ENCODE measurements around the gene CFAP77.

CFAP77 gene

DNA sequence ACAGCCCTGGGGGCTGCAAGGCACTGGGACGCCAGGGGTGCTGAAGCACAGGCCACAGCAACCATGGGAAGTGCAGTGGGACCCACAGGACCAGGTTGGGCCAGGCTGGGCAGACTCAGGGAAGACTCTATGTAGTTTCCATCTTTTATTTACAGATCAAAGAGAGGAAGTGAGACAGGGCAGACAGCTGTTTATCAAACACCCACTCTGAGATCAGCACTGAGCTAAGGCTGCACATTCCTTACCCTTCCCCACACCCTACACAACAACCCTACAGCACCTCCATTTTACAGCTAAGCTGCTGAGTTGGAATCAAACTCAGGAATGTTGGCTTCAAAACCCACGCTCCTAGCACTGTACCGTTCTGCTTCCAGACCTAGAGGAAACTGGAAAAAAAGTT lies 192.2 kb downstream of the CFAP77 start:
- Histone ChIP-seq H3K27ac (replicated peaks) (no peak overlapping the region), H3K27me3 (ENCODE audit: insufficient read depth, poor library complexity, severe bottlenecking) (no peaks in the 10 kb centered on the region), H3K4me3 (replicated peaks; ENCODE audit: insufficient read depth, low read length) (no peak overlapping the region)
- no peak for DNase-seq (ENCODE audit: low read depth in 1 of 2, low spot score in 1 of 2)
- TF ChIP-seq GABPA (IDR thresholded peaks at IDR 0.05; ENCODE audit: low read depth) (no peak), POLR2AphosphoS5 (IDR thresholded peaks at IDR 0.05; ENCODE audit: low read depth) (no peak), SPI1 (IDR thresholded peaks at IDR 0.05; ENCODE audit: borderline replicate concordance, low read depth) (no peak)
- TF ChIP-seq, protein P1, sequence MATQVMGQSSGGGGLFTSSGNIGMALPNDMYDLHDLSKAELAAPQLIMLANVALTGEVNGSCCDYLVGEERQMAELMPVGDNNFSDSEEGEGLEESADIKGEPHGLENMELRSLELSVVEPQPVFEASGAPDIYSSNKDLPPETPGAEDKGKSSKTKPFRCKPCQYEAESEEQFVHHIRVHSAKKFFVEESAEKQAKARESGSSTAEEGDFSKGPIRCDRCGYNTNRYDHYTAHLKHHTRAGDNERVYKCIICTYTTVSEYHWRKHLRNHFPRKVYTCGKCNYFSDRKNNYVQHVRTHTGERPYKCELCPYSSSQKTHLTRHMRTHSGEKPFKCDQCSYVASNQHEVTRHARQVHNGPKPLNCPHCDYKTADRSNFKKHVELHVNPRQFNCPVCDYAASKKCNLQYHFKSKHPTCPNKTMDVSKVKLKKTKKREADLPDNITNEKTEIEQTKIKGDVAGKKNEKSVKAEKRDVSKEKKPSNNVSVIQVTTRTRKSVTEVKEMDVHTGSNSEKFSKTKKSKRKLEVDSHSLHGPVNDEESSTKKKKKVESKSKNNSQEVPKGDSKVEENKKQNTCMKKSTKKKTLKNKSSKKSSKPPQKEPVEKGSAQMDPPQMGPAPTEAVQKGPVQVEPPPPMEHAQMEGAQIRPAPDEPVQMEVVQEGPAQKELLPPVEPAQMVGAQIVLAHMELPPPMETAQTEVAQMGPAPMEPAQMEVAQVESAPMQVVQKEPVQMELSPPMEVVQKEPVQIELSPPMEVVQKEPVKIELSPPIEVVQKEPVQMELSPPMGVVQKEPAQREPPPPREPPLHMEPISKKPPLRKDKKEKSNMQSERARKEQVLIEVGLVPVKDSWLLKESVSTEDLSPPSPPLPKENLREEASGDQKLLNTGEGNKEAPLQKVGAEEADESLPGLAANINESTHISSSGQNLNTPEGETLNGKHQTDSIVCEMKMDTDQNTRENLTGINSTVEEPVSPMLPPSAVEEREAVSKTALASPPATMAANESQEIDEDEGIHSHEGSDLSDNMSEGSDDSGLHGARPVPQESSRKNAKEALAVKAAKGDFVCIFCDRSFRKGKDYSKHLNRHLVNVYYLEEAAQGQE (IDR thresholded peaks at IDR 0.05; ENCODE audit: insufficient replicate concordance, low read depth): no peak
- TF ChIP-seq, protein P2, sequence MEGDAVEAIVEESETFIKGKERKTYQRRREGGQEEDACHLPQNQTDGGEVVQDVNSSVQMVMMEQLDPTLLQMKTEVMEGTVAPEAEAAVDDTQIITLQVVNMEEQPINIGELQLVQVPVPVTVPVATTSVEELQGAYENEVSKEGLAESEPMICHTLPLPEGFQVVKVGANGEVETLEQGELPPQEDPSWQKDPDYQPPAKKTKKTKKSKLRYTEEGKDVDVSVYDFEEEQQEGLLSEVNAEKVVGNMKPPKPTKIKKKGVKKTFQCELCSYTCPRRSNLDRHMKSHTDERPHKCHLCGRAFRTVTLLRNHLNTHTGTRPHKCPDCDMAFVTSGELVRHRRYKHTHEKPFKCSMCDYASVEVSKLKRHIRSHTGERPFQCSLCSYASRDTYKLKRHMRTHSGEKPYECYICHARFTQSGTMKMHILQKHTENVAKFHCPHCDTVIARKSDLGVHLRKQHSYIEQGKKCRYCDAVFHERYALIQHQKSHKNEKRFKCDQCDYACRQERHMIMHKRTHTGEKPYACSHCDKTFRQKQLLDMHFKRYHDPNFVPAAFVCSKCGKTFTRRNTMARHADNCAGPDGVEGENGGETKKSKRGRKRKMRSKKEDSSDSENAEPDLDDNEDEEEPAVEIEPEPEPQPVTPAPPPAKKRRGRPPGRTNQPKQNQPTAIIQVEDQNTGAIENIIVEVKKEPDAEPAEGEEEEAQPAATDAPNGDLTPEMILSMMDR (IDR thresholded peaks at IDR 0.05; ENCODE audit: insufficient read depth, low read length): no peak

DNA sequence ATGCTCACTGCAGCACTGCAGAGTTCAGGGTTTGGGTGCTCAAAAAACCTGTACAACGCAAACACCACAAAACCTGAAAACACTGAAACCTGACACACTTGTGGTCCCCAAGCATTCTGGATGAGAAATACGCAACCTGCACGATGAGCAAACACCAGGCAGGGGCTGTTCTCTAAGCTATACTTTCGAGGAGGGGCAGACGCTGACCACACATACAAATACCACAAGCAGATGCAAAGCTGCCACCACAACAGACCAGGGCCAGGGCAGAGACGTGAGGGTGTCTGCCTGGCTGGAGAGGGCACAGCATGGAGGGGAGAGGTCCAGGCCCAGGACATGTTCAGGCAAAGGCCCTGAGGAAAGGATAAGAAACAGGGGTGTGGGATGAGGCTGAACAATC lies 195.4 kb downstream of the CFAP77 start:
- H3K4me3 ChIP-seq (replicated peaks; ENCODE audit: insufficient read depth, low read length): no peak overlapping the region
- H3K27ac ChIP-seq (replicated peaks): no peak overlapping the region
- H3K27me3 ChIP-seq (ENCODE audit: insufficient read depth, poor library complexity, severe bottlenecking): no peaks in the 10 kb centered on the region

DNA sequence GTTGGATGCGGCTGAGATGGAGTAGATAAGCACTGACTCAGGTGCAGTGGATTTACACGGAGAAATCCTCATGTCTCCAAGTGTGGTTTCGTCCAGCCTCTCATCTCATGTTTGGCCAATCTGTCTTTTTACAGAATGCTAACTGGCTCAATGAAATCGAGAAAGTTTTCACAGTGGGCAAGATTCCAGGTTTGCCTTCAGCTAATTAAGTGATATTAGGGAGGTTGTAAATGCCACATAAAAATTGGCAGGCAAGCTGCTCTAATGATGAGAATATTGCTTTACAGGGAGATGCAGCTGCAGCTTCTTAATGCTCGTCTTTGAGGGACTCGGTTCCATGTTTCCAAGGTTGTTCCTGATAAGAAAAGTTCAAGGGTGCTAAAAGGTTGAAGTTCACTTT lies 196.1 kb downstream of the CFAP77 start:
- DNase-seq (ENCODE audit: low read depth in 1 of 2, low spot score in 1 of 2): no peak
- H3K4me3 ChIP-seq (replicated peaks; ENCODE audit: insufficient read depth, low read length): no peak overlapping the region
- H3K27ac ChIP-seq (replicated peaks): no peak overlapping the region
- TF ChIP-seq SPI1 (IDR thresholded peaks at IDR 0.05; ENCODE audit: borderline replicate concordance, low read depth) (no peak), GABPA (IDR thresholded peaks at IDR 0.05; ENCODE audit: low read depth) (no peak), POLR2AphosphoS5 (IDR thresholded peaks at IDR 0.05; ENCODE audit: low read depth) (no peak)
- TF ChIP-seq, protein P1 (IDR thresholded peaks at IDR 0.05; ENCODE audit: insufficient replicate concordance, low read depth): no peak
- TF ChIP-seq, protein P2 (IDR thresholded peaks at IDR 0.05; ENCODE audit: insufficient read depth, low read length): no peak
- H3K27me3 ChIP-seq (ENCODE audit: insufficient read depth, poor library complexity, severe bottlenecking): no peaks in the 10 kb centered on the region

More for the DNA sequence above, 195.4 kb downstream of the CFAP77 start:
- TF ChIP-seq, protein P1 (IDR thresholded peaks at IDR 0.05; ENCODE audit: insufficient replicate concordance, low read depth): no peak
- no peak for TF ChIP-seq POLR2AphosphoS5 (IDR thresholded peaks at IDR 0.05; ENCODE audit: low read depth)
- TF ChIP-seq GABPA (IDR thresholded peaks at IDR 0.05; ENCODE audit: low read depth): no peak
- TF ChIP-seq SPI1 (IDR thresholded peaks at IDR 0.05; ENCODE audit: borderline replicate concordance, low read depth): no peak
- TF ChIP-seq, protein P2 (IDR thresholded peaks at IDR 0.05; ENCODE audit: insufficient read depth, low read length): no peak
- DNase-seq (ENCODE audit: low read depth in 1 of 2, low spot score in 1 of 2): no peak
